HG03175 (cell line): ENCODE results near the gene CADM4.
A peak's percentile ranks its signal among the peaks of the same experiment; 100 is the strongest.
"Not testable (repeated sequence)": the region's sequence is repeated elsewhere in the genome, so short reads cannot be mapped to it uniquely, and the experiment has no call there.

ENCODE experiments used
- ATAC-seq: cut with Tn5 transposase; IDR thresholded peaks from one replicate; pipeline ENCODE4 v1.9.1; 2021; ENCODE audit warnings: mild to moderate bottlenecking, moderate library complexity; ENCODE audit not compliant: unreplicated experiment

The CADM4 gene, protein sequence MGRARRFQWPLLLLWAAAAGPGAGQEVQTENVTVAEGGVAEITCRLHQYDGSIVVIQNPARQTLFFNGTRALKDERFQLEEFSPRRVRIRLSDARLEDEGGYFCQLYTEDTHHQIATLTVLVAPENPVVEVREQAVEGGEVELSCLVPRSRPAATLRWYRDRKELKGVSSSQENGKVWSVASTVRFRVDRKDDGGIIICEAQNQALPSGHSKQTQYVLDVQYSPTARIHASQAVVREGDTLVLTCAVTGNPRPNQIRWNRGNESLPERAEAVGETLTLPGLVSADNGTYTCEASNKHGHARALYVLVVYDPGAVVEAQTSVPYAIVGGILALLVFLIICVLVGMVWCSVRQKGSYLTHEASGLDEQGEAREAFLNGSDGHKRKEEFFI

DNA sequence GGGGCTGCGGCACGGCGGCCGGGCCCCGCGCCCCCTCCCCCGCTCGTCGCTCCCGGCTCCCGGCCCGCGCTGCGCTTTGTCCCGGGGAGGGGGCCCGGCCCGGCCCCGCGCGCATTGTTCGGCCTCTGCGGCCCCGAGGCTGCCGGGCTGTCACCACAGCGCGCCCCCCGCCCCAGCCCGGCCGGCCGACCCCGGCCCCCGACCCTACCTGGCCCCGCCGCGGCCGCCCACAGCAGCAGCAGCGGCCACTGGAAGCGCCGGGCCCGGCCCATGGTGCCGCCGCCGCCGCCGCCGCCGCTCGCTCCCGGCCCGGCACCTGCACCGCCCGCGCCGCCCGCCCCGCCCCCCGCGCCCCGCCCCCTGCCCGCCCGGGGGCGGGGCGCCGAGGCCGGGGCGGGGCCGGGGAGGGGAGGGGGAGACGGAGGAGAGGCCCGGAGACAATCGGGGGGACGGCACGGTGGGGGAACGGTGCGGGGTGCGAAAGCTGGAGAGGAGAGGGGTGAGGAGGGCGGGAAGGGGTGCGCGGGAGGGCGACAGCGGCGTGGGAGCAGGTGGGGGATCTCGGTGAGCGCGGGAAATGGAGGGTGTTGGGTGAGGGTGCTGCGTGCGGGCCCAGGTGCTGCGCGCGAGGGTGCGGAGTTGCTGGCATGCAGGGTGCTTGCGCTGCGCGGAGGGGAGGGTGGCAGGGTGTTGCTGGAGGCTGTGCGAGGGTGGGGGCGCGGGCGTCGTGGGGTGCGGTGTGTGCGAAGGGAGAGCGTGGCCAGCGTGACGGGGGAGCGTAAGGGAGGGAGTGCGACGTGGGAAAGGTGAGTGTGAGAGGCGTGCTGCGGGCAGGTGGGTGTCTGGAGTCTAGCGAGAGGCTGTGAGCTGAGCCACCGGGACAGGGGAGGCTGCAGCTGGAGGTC, at the start of gene CADM4:
Gene CADM4 (minus strand): TSS at position 332 of the 905 bp plus-strand sequence. CDS start 60 bp downstream, at position 272.
- ATAC-seq, result no peak

DNA sequence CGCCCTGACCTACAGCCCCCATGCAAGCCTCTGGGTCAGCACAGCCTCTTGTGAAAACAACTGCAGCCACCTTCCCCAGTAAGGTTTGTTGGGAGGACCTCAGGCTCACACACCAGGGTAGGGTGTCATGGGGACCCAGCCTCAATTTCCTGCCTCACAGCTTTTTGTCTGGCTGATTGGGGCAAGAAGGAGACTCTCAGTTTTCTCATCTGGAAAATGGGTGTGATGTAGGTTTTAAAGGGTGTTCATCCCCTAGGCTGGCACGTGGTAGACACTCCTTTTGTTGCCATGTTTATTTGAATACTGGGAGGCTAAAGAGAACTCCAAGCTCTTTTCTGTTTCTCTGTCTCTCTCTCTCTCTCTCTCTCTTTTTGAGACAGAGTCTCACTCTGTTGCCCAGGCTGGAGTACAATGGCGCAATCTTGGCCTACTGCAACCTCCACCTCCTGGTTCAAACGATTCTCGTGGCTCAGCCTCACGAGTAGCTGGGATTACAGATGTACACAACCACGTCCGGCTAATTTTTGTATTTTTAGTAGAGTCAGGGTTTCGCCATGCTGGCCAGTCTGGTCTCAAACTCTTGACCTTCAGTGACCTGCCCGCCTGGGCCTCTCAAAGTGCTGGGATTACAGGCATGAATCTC, 48.5 kb upstream of the CADM4 start:
- ATAC-seq, result no peak

GRCh38 chr19:43687660-43687997, 48.0 kb upstream of the CADM4 start:
- ATAC-seq, result no peak

GRCh38 chr19:43684326-43684725, 44.7 kb upstream of the CADM4 start:
- ATAC-seq, result no peak

DNA sequence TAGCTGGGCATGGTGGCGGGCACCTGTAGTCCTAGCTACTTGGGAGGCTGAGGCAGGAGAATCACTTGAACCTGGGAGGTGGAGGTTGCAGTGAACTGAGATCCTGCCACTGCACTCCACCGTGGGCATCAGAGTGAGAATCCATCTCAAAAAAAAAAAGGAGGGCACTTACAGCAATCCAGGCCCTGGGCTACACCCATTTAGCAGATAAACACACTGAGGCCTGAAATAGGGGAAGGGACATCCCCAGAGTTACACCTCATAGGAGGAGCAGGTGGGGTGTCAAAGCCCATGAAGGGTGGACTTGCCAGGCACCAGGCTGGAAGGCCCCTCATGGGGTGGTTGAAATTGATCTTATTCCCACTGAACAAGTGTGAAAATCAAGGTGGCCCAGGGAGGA, 44.3 kb upstream of the CADM4 start:
- ATAC-seq, result no peak

DNA sequence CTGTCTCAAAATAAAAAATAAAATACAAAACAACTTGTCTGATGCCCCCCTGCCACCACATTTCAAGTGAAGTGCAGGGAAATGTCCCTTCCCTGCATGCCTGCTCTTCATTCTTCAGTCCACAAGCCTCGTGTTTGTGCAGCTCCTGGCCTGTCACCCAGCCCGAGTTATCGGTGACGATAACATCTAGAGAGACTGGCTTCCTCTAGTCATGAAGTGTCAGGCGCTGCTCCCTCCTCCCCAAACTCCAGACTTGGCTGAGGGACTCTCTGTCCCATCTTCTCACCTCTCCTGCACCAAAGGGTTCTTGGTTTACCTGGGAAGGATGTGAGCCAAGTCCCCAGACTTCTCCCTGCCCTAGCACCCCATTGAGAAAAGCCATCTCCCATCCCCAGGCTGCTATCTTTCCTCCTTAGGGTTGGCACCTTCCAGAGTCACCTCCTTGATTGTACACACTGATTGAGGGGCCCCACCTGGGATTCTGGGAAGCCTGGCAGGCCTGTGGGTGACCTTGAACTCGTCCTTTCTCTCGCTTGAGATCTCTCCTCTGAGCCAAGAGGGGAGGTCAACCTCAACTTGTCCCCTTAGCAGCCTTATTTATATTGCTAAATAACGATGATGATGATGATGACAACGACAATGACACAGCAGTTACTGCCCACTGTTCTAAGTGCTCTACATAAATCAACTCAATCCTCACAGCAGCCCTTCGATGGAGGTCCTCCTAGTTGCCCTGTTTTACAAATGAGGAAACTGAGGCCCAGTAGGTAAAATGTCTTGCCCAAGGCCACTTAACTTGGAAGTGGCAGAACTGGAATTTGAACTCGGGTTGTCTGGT, 43.4 kb upstream of the CADM4 start:
- ATAC-seq, result no peak

DNA sequence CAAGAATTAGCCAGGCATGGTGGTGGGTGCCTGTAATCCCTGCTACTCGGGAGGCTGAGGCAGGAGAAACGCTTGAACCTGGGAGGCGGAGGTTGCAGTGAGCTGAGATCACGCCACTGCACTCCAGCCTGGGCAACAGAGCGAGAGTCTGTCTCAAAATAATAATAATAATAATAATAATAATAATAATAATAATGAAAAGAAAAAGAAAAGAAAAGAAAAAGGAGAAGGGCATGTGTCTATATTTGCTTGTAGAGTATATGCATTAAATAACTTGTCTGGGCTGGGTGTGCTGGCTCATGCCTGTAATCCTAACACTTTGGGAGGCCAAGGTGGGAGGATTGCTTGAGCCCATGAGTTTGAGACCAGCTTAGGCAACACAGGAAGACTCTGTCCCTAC, 42.6 kb upstream of the CADM4 start:
- not testable (repeated sequence) for ATAC-seq

GRCh38 chr19:43681821-43682220, 42.2 kb upstream of the CADM4 start:
- no peak for ATAC-seq

DNA sequence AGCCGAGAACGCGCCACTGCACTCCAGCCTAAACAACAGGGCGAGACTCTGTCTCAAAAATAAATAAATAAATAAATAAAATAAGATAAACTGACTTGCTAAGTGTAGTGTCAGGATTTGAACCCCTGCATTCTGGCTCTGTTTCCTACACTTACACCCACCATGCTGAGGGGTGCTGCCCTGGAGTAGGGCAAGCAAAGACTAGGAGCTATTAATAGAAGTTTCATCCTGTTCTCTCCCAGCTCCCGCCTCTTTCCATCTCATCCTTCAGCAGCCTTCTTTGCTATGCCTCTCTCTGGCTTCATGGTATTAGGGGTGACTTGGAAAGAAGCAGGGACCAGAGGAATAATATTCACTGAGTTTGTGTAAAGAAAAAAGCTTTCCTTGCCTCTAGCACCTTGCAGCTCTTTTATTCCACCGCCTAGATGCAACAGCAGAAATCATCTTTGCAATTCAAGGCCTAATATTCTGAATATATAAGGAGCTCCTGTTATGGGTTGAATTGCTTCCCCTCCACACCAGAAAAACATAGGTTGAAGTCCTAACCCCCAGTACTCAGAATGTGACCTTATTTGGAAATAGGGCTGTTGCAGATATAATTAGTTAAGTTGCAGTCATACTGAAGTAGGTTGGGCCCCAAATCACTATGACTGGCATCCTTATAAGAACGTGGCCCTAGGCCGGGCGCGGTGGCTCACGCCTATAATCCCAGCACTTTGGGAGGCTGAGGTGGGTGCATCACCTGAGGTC, 39.0 kb upstream of the CADM4 start:
- no peak for ATAC-seq

- ATAC-seq, result no peak
These were observed 36.3 kb upstream of the CADM4 start for GRCh38 chr19:43675906-43676305.

GRCh38 chr19:43675269-43675879, 35.7 kb upstream of the CADM4 start:
- ATAC-seq, result no peak

DNA sequence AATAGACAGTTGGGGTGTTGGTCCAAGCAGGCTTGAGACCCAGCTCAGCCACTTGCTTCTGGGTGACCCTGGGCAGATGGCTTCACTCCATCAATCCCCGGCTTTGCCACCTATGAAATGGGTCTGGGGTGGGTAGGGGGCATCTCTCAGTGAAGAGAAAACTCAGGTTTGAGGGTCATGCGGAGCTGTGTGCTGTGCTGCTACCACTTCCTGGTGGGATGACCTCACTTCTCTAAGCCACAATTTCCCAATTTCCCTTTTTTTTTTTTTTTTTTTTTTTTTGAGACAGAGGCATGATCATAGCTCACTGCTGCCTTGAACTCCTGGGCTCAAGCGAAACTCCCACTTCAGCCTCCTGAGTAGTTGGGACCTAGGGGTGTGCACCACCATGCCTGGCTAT, 34.9 kb upstream of the CADM4 start:
- no peak for ATAC-seq

DNA sequence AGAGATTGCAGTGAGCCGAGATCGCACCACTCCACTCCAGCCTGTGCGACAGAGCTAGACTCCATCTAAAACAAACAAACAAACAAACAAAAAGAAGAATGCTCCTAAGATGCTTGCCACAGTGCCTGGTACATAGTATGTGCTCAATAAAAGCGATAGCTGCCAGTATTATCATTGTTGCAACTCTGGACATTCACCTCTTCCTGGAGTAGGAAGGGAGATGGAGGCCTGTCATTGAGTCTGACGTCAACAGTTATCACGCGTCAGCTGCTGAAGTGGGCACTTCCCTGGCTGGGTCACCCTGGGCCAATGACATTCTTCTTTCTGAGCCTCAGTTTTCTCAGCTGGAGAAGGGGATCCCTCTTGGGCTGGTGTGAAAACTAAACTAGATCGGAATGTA, 34.5 kb upstream of the CADM4 start:
- ATAC-seq, result no peak

- no peak for ATAC-seq
These were observed 34.0 kb upstream of the CADM4 start for GRCh38 chr19:43673637-43674036.

DNA sequence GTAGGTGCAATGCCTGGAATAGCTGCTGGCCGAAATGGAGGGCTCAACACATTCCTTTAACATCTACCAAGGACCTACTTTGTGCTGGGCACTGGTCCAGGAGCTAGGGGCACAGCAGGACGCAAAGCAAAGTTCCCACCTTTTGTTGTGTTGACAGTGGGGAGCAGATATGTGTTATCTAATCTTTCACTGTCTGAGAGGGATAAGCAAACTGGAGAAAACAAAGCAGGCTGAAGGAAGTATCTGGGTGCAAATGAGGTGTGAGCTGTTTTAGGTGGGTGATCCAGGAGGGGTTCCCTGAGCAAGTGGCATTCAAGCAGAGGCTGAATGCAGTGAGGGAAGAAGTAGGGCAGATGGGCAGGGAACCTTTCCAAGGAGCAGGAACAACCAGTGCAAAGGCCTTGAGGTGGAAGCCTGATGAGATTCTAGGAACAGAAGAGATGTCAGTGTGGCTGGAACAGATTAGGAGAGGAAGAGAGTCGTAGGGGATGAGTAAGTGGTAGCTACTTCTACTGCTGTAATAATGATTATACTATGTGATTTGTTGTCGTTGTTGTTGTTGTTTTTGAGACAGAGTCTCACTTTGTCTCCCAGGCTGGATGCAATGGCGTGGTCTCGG, 32.5 kb upstream of the CADM4 start:
- no peak for ATAC-seq

- peak; percentile 86 for ATAC-seq
These were observed 28.9 kb upstream of the CADM4 start for GRCh38 chr19:43668406-43669109.

GRCh38 chr19:43667876-43668405, 28.3 kb upstream of the CADM4 start:
- no peak for ATAC-seq
